Measurements from ENCODE around the gene KPNA6. TPM values are rescaled to one million over a fixed set of nuclear protein-coding genes. Genes with fewer than 3 reads are reported as not detected.
A peak's percentile ranks its signal among the peaks of the same experiment; 100 is the strongest.
"Not testable (repeated sequence)": the region's sequence is repeated elsewhere in the genome, so short reads cannot be mapped to it uniquely, and the experiment has no call there.

KPNA6 gene
- total RNA-seq, 1 donor from 2014 or later = 60.3 TPM

DNA sequence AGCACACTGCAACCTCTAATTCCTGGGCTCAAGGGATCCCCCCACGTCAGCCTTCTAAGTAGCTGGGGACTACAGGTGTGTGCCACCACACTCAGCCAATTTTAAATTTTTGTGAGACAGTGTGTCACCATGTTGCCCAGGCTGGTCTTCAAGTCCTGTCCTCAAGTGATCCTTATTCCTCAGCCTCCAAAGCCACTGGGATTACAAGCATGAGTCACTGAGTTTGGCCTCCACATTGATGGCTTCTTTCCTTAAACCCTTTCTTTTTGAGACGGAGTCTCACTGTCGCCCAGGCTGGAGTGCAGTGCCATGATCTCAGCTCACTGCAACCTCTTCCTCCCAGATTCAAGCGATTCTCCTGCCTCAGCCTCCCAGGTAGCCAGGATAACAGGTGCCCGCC is 7.6 kb downstream of the KPNA6 start:
- peaks cover 15% of the 10 kb centered on the region for H3K36me3 Mint-ChIP-seq (ENCODE audit: low read depth)
- no peaks in the 10 kb centered on the region for H3K9me3 Mint-ChIP-seq
- DNase-seq (no peak), ATAC-seq (ENCODE audit: low read depth) (no peak)
- intact Hi-C loops (cut with micrococcal nuclease) = no loop called here
- peaks cover 47% of the 10 kb centered on the region for H3K4me1 Mint-ChIP-seq
- H3K4me3 Mint-ChIP-seq = no peak overlapping the region
- TF ChIP-seq, protein P1, sequence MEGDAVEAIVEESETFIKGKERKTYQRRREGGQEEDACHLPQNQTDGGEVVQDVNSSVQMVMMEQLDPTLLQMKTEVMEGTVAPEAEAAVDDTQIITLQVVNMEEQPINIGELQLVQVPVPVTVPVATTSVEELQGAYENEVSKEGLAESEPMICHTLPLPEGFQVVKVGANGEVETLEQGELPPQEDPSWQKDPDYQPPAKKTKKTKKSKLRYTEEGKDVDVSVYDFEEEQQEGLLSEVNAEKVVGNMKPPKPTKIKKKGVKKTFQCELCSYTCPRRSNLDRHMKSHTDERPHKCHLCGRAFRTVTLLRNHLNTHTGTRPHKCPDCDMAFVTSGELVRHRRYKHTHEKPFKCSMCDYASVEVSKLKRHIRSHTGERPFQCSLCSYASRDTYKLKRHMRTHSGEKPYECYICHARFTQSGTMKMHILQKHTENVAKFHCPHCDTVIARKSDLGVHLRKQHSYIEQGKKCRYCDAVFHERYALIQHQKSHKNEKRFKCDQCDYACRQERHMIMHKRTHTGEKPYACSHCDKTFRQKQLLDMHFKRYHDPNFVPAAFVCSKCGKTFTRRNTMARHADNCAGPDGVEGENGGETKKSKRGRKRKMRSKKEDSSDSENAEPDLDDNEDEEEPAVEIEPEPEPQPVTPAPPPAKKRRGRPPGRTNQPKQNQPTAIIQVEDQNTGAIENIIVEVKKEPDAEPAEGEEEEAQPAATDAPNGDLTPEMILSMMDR (IDR thresholded peaks at IDR 0.05) = no peak
- H3K27ac Mint-ChIP-seq = no peak overlapping the region
- ChIA-PET CTCF (no interaction called here), POLR2A (no interaction called here)
- H3K27me3 Mint-ChIP-seq = no peaks in the 10 kb centered on the region

DNA sequence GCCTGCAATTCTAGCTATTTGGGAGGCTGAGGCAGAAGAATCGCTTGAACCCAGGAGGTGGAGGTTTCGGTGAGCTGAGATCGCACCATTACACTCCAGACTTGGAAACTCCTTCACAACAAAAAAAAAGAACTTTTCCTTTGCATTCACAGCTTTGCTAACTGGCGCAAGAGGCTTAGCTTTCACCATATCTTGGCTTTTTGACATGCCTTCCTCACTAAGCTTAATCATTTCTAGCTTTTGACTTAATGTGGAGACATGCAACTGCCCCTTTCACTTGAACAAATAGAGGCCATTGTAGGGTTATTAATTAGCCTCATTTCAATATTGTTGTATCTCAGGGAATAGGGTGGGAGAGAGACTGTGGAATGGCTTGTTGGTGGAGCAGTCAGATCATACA is 8.7 kb downstream of the KPNA6 start:
- ChIA-PET POLR2A (interaction anchor here (0.7 kb wide), 2 partner anchors 80 to 219 kb away, joined by 4 read pairs; no protein-coding TSS in a partner anchor), CTCF (no interaction called here)
- Mint-ChIP-seq H3K27ac (no peak overlapping the region), H3K9me3 (no peaks in the 10 kb centered on the region), H3K4me1 (peaks cover 47% of the 10 kb centered on the region), H3K4me3 (no peak overlapping the region), H3K27me3 (no peaks in the 10 kb centered on the region), H3K36me3 (ENCODE audit: low read depth) (peaks cover 19% of the 10 kb centered on the region)
- intact Hi-C loops (cut with micrococcal nuclease) = no loop called here
- TF ChIP-seq, protein P1 (IDR thresholded peaks at IDR 0.05) = no peak
- no peak for ATAC-seq (ENCODE audit: low read depth)
- no peak for DNase-seq

DNA sequence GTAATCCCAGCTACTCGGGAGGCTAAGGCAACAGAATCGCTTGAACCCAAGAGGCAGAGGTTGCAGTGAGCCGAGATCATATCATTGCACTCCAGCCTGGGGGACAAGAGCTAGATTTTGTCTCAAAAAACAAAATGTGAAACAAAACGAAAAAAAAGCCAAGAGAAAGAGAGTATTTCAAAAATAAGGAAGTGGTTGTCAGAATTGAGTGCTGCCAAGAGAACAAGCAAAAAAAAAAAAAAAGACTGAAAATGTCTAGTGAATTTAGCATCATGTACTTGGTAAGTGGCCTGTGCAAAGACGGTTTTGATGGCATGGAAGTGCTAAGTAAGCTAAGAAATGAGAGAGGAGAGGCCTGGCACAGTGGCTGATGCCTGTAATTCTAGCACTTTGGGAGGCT is 14.3 kb downstream of the KPNA6 start:
- ChIA-PET CTCF (interaction anchor here (1.1 to 1.4 kb wide), 2 partner anchors 11 to 13 kb away, joined by 3 to 4 read pairs; no protein-coding TSS in a partner anchor), POLR2A (interaction anchor here (0.7 to 1.7 kb wide), 6 partner anchors 11 to 219 kb away, joined by 3 to 9 read pairs (median 6); partner anchors contain the start of genes KHDRBS1 and KPNA6)
- peak overlapping the region; percentile 47 for H3K4me3 Mint-ChIP-seq
- H3K27ac Mint-ChIP-seq = peak overlapping the region; percentile 54
- no peaks in the 10 kb centered on the region for H3K9me3 Mint-ChIP-seq
- intact Hi-C loops (cut with micrococcal nuclease) = loop anchor here (1.0 kb wide), 1 partner anchor 11 kb away; no protein-coding TSS in a partner anchor
- H3K4me1 Mint-ChIP-seq = peaks cover 55% of the 10 kb centered on the region
- H3K27me3 Mint-ChIP-seq = no peaks in the 10 kb centered on the region
- peaks cover 6% of the 10 kb centered on the region for H3K36me3 Mint-ChIP-seq (ENCODE audit: low read depth)
- DNase-seq = no peak
- peak; percentile 25 for ATAC-seq (ENCODE audit: low read depth)
- TF ChIP-seq, protein P1 (IDR thresholded peaks at IDR 0.05) = no peak

DNA sequence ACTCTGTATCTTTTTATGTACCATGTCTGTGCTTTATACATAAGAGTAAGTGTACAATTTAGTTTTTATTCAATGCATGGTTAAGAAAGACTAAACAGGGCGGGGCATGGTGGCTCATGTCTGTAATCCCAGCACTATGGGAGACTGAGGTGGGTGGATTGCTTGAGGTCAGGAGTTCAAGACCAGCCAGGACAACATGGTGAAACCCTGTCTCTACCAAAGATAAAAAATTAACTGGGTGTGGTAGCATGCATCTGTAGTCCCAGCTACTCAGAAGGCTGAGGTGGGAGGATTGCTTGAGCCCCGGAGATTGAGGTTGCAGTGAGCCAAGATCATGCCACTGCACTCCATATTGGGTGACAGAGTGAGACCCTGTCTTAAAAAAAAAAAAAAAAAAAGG is 15.5 kb downstream of the KPNA6 start:
- H3K4me3 Mint-ChIP-seq; H3K27me3 Mint-ChIP-seq; ATAC-seq (ENCODE audit: low read depth); DNase-seq; H3K27ac Mint-ChIP-seq; CTCF ChIA-PET; intact Hi-C loops (cut with micrococcal nuclease); H3K9me3 Mint-ChIP-seq: not testable (repeated sequence)
- Mint-ChIP-seq H3K4me1 (peaks cover 62% of the 10 kb centered on the region), H3K36me3 (ENCODE audit: low read depth) (peaks cover 14% of the 10 kb centered on the region)
- POLR2A ChIA-PET = interaction anchor here (0.6 to 1.0 kb wide), 3 partner anchors 16 to 672 kb away, joined by 3 to 8 read pairs (median 8); partner anchors contain the start of gene KPNA6

DNA sequence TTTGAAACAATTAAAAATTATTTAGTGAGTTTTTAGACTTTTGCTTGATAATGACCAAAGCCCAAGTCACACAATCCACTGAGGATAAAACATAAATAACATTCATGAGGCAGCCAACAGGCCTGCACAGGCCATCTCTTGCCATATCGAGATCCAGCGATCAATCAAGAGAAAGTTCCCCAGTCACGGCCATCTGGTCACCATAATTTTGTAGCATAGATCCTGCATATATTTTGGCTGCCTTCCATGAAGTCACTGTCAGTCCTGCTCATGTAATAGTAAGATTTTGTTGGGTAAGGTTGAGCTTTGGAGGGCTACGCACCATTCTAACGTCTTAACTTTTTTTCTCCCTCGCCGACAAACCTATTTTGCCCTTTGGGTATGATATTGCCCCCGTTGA is 17.5 kb downstream of the KPNA6 start:
- ATAC-seq (ENCODE audit: low read depth) = no peak
- TF ChIP-seq, protein P1 (IDR thresholded peaks at IDR 0.05) = no peak
- Mint-ChIP-seq H3K27me3 (no peaks in the 10 kb centered on the region), H3K4me3 (no peak overlapping the region), H3K36me3 (ENCODE audit: low read depth) (peaks cover 23% of the 10 kb centered on the region), H3K9me3 (no peaks in the 10 kb centered on the region), H3K27ac (no peak overlapping the region), H3K4me1 (peaks cover 66% of the 10 kb centered on the region)
- intact Hi-C loops (cut with micrococcal nuclease) = no loop called here
- POLR2A ChIA-PET = no interaction called here
- CTCF ChIA-PET = no interaction called here
- no peak for DNase-seq

DNA sequence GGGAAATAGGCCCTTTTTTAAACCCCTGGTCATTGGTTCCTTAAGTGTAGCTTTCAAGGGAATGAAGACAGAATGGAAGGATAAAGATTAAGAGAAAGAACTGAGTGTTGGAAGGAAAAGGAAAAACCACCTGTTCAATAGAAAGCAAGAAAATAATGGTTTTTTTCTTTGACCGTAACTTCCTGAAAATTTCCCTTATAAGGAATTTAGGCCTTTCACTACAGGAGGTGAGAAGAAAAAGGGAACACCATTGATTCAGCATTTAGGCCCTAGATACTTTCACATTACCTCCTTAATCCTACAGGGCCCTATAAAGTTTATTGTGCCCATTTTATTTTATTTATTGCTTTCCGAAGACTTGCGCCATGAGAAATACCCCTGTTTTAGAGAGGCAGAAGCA is 18.9 kb downstream of the KPNA6 start:
- H3K27me3 Mint-ChIP-seq = no peaks in the 10 kb centered on the region
- TF ChIP-seq, protein P1 (IDR thresholded peaks at IDR 0.05) = no peak
- POLR2A ChIA-PET = no interaction called here
- intact Hi-C loops (cut with micrococcal nuclease) = no loop called here
- ATAC-seq (ENCODE audit: low read depth) = no peak
- no peak for DNase-seq
- H3K36me3 Mint-ChIP-seq (ENCODE audit: low read depth) = peaks cover 26% of the 10 kb centered on the region
- no peaks in the 10 kb centered on the region for H3K9me3 Mint-ChIP-seq
- no peak overlapping the region for H3K4me3 Mint-ChIP-seq
- peaks cover 53% of the 10 kb centered on the region for H3K4me1 Mint-ChIP-seq
- H3K27ac Mint-ChIP-seq = no peak overlapping the region
- CTCF ChIA-PET = no interaction called here

Measured in activated B cell treated with CpG ODN at 0.5 μM for 24 hours (primary cell).